Astrocyte (in vitro differentiated cells and primary cell): ENCODE data around the gene UQCC2.

Experiments
- CTCF ChIP-seq: IDR thresholded peaks from 2 replicates; pipeline ENCODE4 v1.5.1; 2011; ENCODE audit warnings: low read depth, mild to moderate bottlenecking, inconsistent platforms, low read length, moderate library complexity; ENCODE audit not compliant: insufficient read depth
- EZH2 ChIP-seq: IDR thresholded peaks from 2 replicates; pipeline ENCODE4 v1.6.1; 2012; ENCODE audit warnings: mild to moderate bottlenecking, low read length, inconsistent platforms; ENCODE audit not compliant: insufficient read depth

DNA sequence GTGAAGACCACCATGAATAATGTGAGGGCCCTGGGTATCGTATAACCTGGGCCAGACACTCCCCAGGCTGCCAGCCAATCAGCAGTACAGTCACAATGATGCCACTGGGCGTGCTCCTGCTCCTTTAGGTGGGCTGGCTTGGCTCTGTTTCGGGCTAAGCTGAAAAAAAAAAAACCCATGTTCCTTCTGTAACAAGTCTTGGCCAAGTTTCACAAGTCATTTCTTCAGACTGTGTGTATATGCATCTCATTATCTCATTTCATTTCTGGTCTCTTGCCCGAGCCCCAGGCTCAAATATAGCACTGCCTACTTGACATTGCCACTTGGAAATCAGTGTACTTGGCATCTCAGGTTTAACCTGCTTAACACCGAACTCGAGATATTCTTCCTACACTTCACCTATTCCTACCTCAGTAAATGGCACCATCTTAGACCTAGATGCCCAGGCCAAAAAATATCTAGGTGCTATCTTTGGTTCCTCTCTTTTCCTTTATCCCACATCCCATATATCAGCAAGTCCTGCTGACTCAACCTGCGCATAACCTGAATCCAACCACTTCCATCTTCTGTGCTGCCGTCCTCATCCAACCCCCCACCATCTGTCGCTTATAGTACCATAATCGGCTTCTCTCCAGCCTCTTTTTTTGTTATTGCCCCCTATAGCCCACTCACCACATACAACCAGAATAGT, 1.8 kb downstream of the UQCC2 start:
- TF ChIP-seq CTCF = no peak
- no peak for TF ChIP-seq EZH2
